Naive thymus-derived CD4-positive, alpha-beta T cell (primary cell): ENCODE measurements around the gene LRMDA. TPM values are rescaled to one million over a fixed set of nuclear protein-coding genes. Genes with fewer than 3 reads are reported as not detected.

Experiments used
- ATAC-seq: fragments of 150-1000 bp; cut with Tn5 transposase; 2 replicates; pipeline ENCODE4 v1.10.0; 2021; ENCODE audit warnings: mild to moderate bottlenecking, moderate library complexity
- CTCF ChIA-PET: fragments of 350-600 bp; sonication (Branson Sonifier 250); formaldehyde crosslinking; loops from one replicate; lab custom pipeline; 2021; ENCODE audit warnings: antibody characterized with exemption; lab: Charles Lee
- POLR2A ChIA-PET: fragments of 350-600 bp; sonication (Branson Sonifier 250); formaldehyde crosslinking; loops from one replicate; lab custom pipeline; 2021; ENCODE audit warnings: antibody characterized with exemption, inconsistent platforms; lab: Charles Lee
- DNase-seq, 9 donors: peaks; one replicate each; pipeline versions ENCODE4 v3.0.0 to v3.0.0-alpha.2; 2020 to 2022; ENCODE audit warnings: mixed read lengths in 1 of 9
- H3K27ac ChIP-seq: one replicate; pipeline ENCODE4 v1.7.0; 2013; ENCODE audit warnings: mild to moderate bottlenecking, low read depth, low read length, moderate library complexity
- H3K27me3 ChIP-seq, 2 donors: one replicate each; pipeline ENCODE4 v1.7.0; 2013; ENCODE audit warnings: low read length in 2 of 2, mild to moderate bottlenecking in 2 of 2, moderate library complexity in 2 of 2; ENCODE audit not compliant: control insufficient read depth in 2 of 2, insufficient read depth in 2 of 2
- H3K36me3 ChIP-seq, 3 experiments: 1 replicate in 2 of 3; 2 replicates in 1 of 3; pipeline ENCODE4 v1.7.0; 2013; ENCODE audit warnings: low read length in 3 of 3, mild to moderate bottlenecking in 3 of 3, moderate library complexity in 1 of 3; ENCODE audit not compliant: insufficient read depth in 3 of 3, control insufficient read depth in 2 of 3
- H3K4me1 ChIP-seq, 2 donors: one replicate each; pipeline ENCODE4 v1.7.0; 2013; ENCODE audit warnings: low read length in 2 of 2, mild to moderate bottlenecking in 2 of 2, moderate library complexity in 1 of 2; ENCODE audit not compliant: control insufficient read depth in 2 of 2, insufficient read depth in 2 of 2
- H3K4me3 ChIP-seq: 2 replicates; pipeline ENCODE4 v1.7.0; 2013; ENCODE audit warnings: mild to moderate bottlenecking, low read length
- H3K9me3 ChIP-seq, 3 experiments: 1 replicate in 2 of 3; 2 replicates in 1 of 3; pipeline ENCODE4 v1.7.0; 2013; ENCODE audit warnings: low read length in 3 of 3; ENCODE audit not compliant: control insufficient read depth in 2 of 3
- H3K27ac Mint-ChIP-seq, 9 donors: one replicate each; pipeline ENCODE4 v1.8.0; 2020 to 2022; ENCODE audit warnings: mixed read lengths in 9 of 9, mild to moderate bottlenecking in 8 of 9, moderate library complexity in 5 of 9, inconsistent platforms in 2 of 9
- H3K27me3 Mint-ChIP-seq, 5 donors: one replicate each; pipeline ENCODE4 v1.8.0; 2021 to 2022; ENCODE audit warnings: mixed read lengths in 5 of 5, mild to moderate bottlenecking in 1 of 5
- H3K36me3 Mint-ChIP-seq, 5 donors: one replicate each; pipeline ENCODE4 v1.8.0; 2020 to 2022; ENCODE audit warnings: mixed read lengths in 5 of 5, mild to moderate bottlenecking in 3 of 5, inconsistent platforms in 1 of 5
- H3K4me1 Mint-ChIP-seq, 7 donors: one replicate each; pipeline ENCODE4 v1.8.0; 2020 to 2022; ENCODE audit warnings: mixed read lengths in 7 of 7, mild to moderate bottlenecking in 3 of 7, inconsistent platforms in 1 of 7
- H3K4me3 Mint-ChIP-seq, 10 donors: one replicate each; pipeline ENCODE4 v1.8.0; 2020 to 2022; ENCODE audit warnings: mild to moderate bottlenecking in 10 of 10, mixed read lengths in 10 of 10, moderate library complexity in 6 of 10, inconsistent platforms in 2 of 10
- H3K9me3 Mint-ChIP-seq, 11 donors: one replicate each; pipeline ENCODE4 v1.8.0; 2020 to 2022; ENCODE audit warnings: mixed read lengths in 11 of 11, mild to moderate bottlenecking in 4 of 11, inconsistent platforms in 1 of 11, moderate library complexity in 1 of 11
- intact Hi-C, 2 donors: fragments of 100-400 bp; cut with micrococcal nuclease; formaldehyde crosslinking; loops; one replicate each; pipeline ENCODE4 v1.15.1; 2023
- polyA plus RNA-seq, 2 donors: library from polyadenylated mRNA; unstranded; fragments of 300-500 nt; fragmentation: Illumina TruSeq; gene quantifications; one replicate each; pipeline ENCODE4 v1.2.3, GENCODE V29; 2021
- total RNA-seq, 6 experiments: library from RNA in 5 of 6; stranded (reverse) in 5 of 6; gene quantifications; 1 replicate in 5 of 6; 2 replicates in 1 of 6; pipeline ENCODE4 v1.2.3 and lab custom pipeline; 2021 to 2026

Gene LRMDA
- total and polyA plus RNA-seq, 7 experiments from 2014 or later: 0.57 to 14.9 (median 3.0) TPM; not detected in 4

DNA sequence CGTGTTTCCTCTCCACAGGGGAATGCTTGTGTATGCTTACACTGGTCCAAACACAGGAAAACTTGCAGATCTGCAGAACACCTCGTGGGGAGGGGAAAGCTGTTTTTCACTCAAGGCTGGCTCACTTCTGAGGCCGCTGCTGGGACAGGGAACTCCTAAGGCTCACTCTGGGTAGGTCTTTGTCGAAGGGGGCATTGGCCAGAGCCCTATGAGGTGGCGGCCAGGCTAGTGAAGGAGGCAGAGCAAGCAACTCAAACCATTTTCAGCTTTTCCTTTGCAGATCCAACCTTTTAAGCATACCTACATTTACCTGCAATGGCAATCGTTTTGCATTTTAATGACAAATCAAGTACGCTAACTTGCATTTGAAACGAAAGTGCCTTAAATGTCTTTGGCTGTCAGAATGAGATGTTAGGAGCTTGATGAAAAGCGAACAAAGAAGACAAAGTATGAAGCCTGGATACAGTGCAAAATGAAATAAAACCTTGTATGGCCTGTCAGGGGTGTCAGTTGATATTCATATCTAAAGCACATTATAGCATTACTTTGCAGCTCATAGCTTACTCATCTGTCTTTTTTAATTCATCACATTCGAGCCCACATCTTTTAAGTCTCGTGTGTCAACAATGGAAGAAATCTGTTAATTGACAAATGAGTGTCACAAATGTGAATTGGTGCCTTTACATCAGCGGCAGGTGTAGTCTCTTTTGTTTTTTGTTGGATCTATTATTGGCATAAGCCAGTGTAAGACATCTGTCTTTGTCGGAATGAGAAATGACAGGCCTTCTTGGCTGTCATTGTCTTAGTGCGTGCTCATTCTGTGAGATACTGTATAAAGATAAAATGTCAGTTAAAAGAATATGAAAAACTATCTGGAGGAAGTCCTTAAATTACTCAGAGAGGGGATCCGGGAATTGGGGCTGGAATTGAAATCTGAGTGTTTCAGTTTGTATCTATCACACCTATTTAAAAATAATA is 30.5 kb downstream of the LRMDA start:
- Histone ChIP-seq H3K4me3 (no peak overlapping the region), H3K27me3 (no peaks in the 10 kb centered on the region), H3K9me3 (no peaks in the 10 kb centered on the region), H3K36me3 (no peaks in the 10 kb centered on the region), H3K27ac (no peak overlapping the region), H3K4me1 (no peaks in the 10 kb centered on the region)
- no peak for ATAC-seq
- Mint-ChIP-seq H3K4me1 (peaks cover 0 to 3% (median 0%) of the 10 kb centered on the region in 7 donors), H3K4me3 (no peak overlapping the region), H3K9me3 (no peaks in the 10 kb centered on the region), H3K27me3 (peaks cover 0 to 12% (median 6%) of the 10 kb centered on the region in 5 donors), H3K36me3 (no peaks in the 10 kb centered on the region), H3K27ac (no peak overlapping the region)
- intact Hi-C loops: no loop called here
- DNase-seq: no peak
- ChIA-PET CTCF (no interaction called here), POLR2A (no interaction called here)

DNA sequence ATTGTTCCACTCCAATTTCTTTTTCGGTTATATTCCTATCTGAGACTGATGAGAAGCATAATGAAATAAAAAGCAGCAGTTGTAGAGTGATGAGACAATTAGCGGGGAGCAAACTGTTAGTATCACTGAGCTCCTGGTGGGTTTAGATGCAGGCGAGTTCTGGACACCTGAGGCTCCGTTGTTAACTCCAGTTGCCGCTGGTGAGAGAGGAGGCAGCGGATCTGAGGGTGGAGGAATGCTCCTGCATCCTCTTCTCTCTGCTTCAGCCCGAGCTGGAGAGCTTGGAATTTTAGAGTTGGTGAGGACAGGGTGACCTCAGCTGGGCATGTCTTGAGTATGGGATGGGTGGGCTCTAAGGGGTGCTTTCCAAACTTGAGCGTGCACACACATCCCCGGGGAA is 31.4 kb downstream of the LRMDA start:
- H3K4me3 Mint-ChIP-seq: no peak overlapping the region
- POLR2A ChIA-PET: no interaction called here
- no peaks in the 10 kb centered on the region for H3K4me1 ChIP-seq
- ATAC-seq (no peak), DNase-seq (no peak)
- H3K27me3 Mint-ChIP-seq: peaks cover 0 to 18% (median 6%) of the 10 kb centered on the region in 5 donors
- peaks cover 0 to 3% (median 0%) of the 10 kb centered on the region in 7 donors for H3K4me1 Mint-ChIP-seq
- CTCF ChIA-PET: no interaction called here
- H3K36me3 Mint-ChIP-seq: no peaks in the 10 kb centered on the region
- intact Hi-C loops: no loop called here
- no peaks in the 10 kb centered on the region for H3K9me3 Mint-ChIP-seq
- H3K27ac Mint-ChIP-seq: no peak overlapping the region
- no peak overlapping the region for H3K4me3 ChIP-seq
- no peaks in the 10 kb centered on the region for H3K36me3 ChIP-seq
- no peaks in the 10 kb centered on the region for H3K27me3 ChIP-seq
- no peak overlapping the region for H3K27ac ChIP-seq
- no peaks in the 10 kb centered on the region for H3K9me3 ChIP-seq

DNA sequence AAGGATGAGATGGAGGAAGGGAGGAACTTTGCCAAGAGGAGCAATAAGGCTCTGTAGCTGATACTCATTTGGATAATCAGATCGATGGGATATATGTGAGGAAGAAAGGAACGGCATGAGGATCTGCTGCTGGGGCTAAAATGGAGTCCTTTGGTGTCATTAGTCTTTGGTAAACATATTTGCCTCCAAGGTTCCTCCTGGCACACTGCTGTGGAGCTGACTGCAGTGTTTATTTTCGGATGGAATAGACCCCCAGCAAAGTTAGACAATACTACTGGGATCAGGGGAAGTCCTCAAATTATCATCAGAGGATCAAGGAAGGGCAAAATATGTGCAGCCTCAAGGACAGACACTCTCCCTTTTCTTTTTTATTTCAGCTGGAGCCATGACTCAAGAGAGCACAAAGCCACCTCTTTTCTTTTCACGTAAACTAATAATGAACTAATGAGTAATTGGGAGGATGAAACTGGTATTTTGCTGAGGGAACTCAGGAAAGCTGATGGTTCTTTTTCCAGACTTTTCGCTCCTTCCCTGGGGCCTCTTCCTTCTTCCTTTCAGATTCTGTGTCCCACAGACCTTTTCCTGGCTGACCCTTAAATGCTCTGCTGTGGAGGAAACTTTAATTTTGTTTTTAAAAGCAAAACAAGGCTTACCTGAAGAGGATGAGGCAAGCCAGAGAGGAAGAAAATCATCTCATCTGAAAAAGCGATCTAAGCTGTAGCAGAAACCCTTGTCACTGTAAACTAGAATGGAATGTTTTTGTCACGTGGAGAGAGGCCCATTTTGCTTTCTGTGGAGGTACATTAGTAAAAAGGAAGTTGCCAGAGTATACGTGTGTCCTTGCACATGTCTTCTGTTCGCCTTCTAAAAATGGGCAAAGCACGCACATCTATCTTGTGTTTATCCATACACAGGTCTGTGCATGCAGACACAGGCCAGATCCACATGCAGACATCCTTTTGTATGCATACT is 33.3 kb downstream of the LRMDA start:
- POLR2A ChIA-PET: no interaction called here
- Mint-ChIP-seq H3K27ac (no peak overlapping the region), H3K4me1 (peaks cover 0 to 3% (median 0%) of the 10 kb centered on the region in 7 donors), H3K9me3 (no peaks in the 10 kb centered on the region), H3K4me3 (no peak overlapping the region), H3K36me3 (no peaks in the 10 kb centered on the region), H3K27me3 (peaks cover 0 to 24% (median 6%) of the 10 kb centered on the region in 5 donors)
- H3K27me3 ChIP-seq: no peaks in the 10 kb centered on the region
- ATAC-seq (no peak), DNase-seq (no peak)
- H3K27ac ChIP-seq: no peak overlapping the region
- no peaks in the 10 kb centered on the region for H3K4me1 ChIP-seq
- no peak overlapping the region for H3K4me3 ChIP-seq
- H3K36me3 ChIP-seq: no peaks in the 10 kb centered on the region
- CTCF ChIA-PET: no interaction called here
- intact Hi-C loops: no loop called here
- no peaks in the 10 kb centered on the region for H3K9me3 ChIP-seq

DNA sequence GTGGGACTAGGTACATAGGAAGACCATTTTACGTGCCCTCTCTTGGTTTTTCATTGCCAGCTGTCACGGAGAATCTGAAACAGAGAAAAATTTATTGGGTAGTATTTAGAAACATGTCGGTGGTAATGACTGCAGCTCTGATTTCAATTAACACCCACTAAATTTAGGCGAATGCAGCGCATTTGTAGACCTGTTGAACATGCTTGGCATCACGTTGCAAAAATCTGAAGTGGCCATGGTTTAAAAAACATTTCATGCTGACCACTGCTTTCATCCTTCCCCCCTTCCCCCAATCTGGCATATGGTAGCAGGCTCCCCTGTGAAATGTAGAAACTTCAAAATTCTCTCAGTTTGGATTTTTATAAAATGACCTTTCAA is 34.0 kb downstream of the LRMDA start:
- Histone ChIP-seq H3K27me3 (no peaks in the 10 kb centered on the region), H3K4me1 (no peaks in the 10 kb centered on the region), H3K4me3 (no peak overlapping the region), H3K36me3 (no peaks in the 10 kb centered on the region), H3K27ac (no peak overlapping the region), H3K9me3 (no peaks in the 10 kb centered on the region)
- Mint-ChIP-seq H3K4me3 (no peak overlapping the region), H3K27me3 (peaks cover 0 to 24% (median 6%) of the 10 kb centered on the region in 5 donors), H3K9me3 (no peaks in the 10 kb centered on the region), H3K27ac (no peak overlapping the region), H3K36me3 (no peaks in the 10 kb centered on the region), H3K4me1 (peaks cover 0 to 3% (median 0%) of the 10 kb centered on the region in 7 donors)
- no peak for DNase-seq
- intact Hi-C loops: no loop called here
- CTCF ChIA-PET: no interaction called here
- ATAC-seq: no peak
- POLR2A ChIA-PET: no interaction called here

DNA sequence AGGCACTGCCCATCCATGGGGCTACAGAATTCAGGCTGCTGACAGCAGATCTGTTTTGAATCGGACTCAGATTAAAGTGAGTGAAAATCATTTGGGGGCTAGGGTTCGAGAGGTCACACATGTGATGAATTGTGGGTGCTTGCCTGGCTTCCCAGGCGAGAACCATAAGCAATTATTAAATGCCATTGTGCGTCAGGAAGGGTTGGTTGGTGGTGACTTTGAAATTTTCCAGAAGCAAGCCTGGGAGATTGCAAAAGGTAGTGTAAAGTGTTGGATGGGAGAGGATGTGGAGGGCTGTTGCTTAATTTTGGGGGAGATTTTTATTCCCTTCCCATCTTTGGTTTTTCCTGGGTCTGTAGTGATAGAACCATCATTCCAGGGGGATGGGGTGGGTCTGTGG is 34.6 kb downstream of the LRMDA start:
- Histone ChIP-seq H3K4me1 (no peaks in the 10 kb centered on the region), H3K9me3 (no peaks in the 10 kb centered on the region), H3K27me3 (no peaks in the 10 kb centered on the region), H3K4me3 (no peak overlapping the region), H3K36me3 (no peaks in the 10 kb centered on the region), H3K27ac (no peak overlapping the region)
- Mint-ChIP-seq H3K4me1 (peaks cover 0 to 3% (median 0%) of the 10 kb centered on the region in 7 donors), H3K4me3 (no peak overlapping the region), H3K36me3 (no peaks in the 10 kb centered on the region), H3K9me3 (no peaks in the 10 kb centered on the region), H3K27ac (no peak overlapping the region), H3K27me3 (peaks cover 0 to 24% (median 4%) of the 10 kb centered on the region in 5 donors)
- intact Hi-C loops: no loop called here
- no peak for ATAC-seq
- ChIA-PET POLR2A (no interaction called here), CTCF (no interaction called here)
- DNase-seq: no peak

DNA sequence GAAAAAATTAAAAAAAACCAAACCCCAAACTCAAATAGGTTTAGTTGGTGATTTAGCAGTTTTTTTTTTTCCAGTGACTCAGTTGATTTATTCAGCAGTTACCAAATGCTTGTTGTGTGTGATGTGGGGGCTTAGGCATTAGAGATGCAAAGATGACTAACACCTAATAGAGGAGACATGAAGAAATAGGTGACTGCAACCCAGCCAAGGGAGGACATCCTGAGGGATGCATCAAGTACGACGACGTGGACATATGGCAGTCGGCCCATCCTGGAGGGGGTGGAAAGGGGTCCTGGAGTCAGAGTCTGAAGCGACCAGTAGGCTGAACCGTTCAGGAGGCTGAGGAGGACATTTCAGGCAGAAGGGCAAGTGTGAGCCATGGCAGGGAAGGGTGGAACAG is 35.5 kb downstream of the LRMDA start:
- peaks cover 0 to 1% (median 0%) of the 10 kb centered on the region in 11 donors for H3K9me3 Mint-ChIP-seq
- no peaks in the 10 kb centered on the region for H3K36me3 Mint-ChIP-seq
- ChIA-PET CTCF (no interaction called here), POLR2A (no interaction called here)
- intact Hi-C loops: no loop called here
- no peaks in the 10 kb centered on the region for H3K27me3 ChIP-seq
- no peaks in the 10 kb centered on the region for H3K36me3 ChIP-seq
- H3K27ac Mint-ChIP-seq: no peak overlapping the region
- H3K4me1 Mint-ChIP-seq: peaks cover 0 to 3% (median 0%) of the 10 kb centered on the region in 7 donors
- no peak overlapping the region for H3K4me3 Mint-ChIP-seq
- no peak overlapping the region for H3K4me3 ChIP-seq
- no peak overlapping the region for H3K27ac ChIP-seq
- no peaks in the 10 kb centered on the region for H3K4me1 ChIP-seq
- no peak for DNase-seq
- H3K9me3 ChIP-seq: no peaks in the 10 kb centered on the region
- ATAC-seq: no peak
- peaks cover 2 to 27% (median 4%) of the 10 kb centered on the region in 5 donors for H3K27me3 Mint-ChIP-seq
